Measurements from ENCODE around the gene ABLIM1.

DNA sequence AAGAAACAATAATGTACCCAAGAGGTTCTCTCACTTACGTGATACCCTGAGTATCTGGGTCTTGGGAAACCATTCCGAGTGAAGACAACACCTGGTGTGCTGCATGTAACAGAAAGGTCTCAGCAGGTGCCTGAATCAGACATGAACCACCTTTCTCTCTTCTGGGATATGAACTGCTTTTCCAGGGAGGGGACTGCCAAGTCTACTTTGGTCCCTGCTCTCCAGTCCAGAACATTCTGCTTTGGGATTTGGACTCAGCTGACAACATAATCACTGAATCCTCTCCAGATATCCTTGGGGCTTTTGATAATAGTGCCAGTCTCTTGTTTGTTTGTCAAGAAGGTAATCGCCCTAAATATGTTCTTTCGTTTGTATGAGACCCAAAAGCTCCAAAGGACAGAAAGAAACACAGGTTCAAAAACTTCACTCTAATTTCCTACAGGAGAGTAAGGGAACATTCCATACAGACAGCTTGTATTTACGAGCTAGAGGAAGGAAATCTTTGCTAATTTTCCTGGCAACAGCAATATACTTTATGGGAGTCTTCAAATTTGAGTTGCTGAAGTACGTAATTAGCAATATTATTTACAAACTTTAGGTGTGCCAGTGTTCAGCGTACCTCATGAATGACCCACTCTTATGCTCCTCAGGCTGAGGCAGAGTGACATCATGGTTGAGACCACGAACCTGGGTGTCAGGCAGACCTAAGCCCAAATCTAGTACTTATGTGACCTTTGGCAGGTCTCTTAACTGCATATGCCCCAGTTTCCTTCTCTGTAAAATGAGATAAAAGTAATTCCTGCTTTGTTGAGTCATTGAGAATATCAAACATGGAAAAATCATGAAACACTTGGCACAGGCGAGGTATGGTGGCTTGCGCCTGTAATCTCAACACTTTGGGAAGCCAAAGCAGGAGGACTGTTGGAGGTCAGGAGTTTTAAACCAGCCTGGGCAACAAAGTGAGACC, 5.4 kb downstream of the ABLIM1 start:
- TF ChIP-seq, protein P1, sequence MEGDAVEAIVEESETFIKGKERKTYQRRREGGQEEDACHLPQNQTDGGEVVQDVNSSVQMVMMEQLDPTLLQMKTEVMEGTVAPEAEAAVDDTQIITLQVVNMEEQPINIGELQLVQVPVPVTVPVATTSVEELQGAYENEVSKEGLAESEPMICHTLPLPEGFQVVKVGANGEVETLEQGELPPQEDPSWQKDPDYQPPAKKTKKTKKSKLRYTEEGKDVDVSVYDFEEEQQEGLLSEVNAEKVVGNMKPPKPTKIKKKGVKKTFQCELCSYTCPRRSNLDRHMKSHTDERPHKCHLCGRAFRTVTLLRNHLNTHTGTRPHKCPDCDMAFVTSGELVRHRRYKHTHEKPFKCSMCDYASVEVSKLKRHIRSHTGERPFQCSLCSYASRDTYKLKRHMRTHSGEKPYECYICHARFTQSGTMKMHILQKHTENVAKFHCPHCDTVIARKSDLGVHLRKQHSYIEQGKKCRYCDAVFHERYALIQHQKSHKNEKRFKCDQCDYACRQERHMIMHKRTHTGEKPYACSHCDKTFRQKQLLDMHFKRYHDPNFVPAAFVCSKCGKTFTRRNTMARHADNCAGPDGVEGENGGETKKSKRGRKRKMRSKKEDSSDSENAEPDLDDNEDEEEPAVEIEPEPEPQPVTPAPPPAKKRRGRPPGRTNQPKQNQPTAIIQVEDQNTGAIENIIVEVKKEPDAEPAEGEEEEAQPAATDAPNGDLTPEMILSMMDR (IDR thresholded peaks at IDR 0.05) = no peak
- no peak for TF ChIP-seq POLR2A (IDR thresholded peaks at IDR 0.05)

All from testis (tissue), 2 donors.